GM18873 (cell line): ENCODE data around the gene RAET1E.
"Not testable (repeated sequence)": the region's sequence is repeated elsewhere in the genome, so short reads cannot be mapped to it uniquely, and the experiment has no call there.

Experiments used
- ATAC-seq: cut with Tn5 transposase; IDR thresholded peaks from one replicate; pipeline ENCODE4 v1.9.1; 2021; ENCODE audit warnings: mild to moderate bottlenecking, moderate library complexity, moderate number of reproducible peaks; ENCODE audit not compliant: unreplicated experiment, low FRiP score

Gene RAET1E, protein sequence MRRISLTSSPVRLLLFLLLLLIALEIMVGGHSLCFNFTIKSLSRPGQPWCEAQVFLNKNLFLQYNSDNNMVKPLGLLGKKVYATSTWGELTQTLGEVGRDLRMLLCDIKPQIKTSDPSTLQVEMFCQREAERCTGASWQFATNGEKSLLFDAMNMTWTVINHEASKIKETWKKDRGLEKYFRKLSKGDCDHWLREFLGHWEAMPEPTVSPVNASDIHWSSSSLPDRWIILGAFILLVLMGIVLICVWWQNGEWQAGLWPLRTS

DNA sequence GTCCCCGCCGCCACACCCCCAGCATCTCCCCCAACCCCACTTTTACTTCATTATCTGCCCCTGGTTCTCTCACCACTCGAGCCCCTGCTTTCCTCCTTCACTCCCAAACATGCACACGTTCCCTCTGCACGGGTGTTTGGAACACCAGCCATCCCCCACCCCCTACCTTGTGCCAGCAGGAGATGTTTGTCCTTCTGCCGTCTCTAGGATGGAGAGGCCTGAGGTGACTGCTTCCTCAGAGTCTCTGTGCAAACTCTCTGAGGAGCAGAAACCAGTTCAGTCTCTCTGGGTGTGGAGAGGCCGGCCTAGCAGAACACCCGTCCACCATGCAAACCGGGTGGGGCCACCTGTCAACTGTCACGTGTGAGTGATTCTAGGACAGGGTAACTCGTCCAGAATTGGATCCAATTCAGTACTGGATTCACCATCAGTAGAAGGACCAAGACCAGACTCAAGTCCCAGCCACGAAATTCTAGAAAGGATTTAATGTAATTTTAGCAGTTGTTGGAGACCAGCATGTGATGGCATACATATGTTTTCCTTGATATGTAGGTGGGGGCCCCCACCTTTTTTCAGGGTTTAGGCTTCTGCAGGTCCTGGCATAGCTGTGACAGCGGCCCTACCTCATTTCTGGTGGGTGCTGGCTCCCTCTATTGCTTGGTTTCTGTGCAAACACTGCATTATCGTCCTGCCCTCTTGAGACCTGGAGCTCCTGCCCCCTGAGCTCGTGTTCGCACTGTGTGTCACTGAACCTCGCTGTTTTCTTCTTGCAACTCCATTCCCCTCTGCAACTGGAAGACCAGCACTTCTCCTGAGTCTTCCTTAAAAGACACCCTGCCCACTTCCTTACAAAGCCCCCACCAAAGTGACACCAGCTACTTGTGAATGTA lies at the start of gene RAET1E:
Gene RAET1E, minus strand, starts transcription at position 259 of the 890 bp plus-strand sequence. CDS start 7,212 bp downstream, outside the sequence.
- no peak for ATAC-seq

DNA sequence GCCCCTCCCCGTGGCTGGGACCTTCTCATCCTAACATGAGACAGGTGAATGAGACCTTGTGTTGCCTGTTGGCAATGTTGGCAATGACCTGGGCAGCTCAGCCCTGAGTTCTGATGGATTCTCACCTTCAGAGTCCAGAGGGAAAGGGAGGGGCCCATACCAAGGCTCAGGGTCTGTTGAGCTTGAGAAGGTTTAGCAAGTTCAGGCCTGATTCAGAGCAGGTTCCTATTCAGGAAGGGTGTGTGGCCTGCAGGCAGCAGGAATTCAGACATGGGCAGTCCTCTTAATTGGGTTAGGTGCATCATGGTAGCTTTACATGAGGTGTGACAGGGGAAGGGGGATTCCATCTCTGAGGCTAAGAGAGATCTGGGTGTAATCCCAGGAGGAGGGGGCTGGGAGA lies 49.6 kb upstream of the RAET1E start:
- ATAC-seq: not testable (repeated sequence)

DNA sequence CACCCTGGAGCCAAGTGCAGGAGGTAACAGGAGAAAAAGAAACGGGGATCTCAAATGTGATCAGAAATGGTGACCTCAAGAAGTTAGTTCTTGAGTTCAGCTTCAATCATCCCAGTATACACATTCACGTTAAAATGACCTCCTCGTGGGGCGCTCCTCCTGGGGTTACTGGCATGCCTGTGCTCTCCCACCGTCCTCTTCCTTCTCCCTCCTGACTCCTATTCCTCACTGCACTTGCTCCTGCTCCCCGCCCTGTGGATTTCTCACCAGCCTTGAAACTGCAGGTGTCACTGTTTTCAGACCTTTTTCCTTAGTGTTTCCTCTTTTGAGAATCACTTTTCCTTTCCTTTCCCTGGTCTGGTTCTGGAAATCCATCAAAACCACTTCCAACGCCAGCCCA lies 48.7 kb upstream of the RAET1E start:
- not testable (repeated sequence) for ATAC-seq

DNA sequence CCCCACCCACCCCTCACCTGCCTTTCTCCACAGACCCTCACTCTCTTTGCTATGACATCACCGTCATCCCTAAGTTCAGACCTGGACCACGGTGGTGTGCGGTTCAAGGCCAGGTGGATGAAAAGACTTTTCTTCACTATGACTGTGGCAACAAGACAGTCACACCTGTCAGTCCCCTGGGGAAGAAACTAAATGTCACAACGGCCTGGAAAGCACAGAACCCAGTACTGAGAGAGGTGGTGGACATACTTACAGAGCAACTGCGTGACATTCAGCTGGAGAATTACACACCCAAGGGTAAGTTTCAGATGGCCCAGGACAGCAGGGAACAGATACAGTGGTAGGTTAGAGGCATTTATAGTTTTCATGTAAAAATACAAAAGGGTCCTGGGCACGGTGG lies 47.4 kb upstream of the RAET1E start:
- not testable (repeated sequence) for ATAC-seq

DNA sequence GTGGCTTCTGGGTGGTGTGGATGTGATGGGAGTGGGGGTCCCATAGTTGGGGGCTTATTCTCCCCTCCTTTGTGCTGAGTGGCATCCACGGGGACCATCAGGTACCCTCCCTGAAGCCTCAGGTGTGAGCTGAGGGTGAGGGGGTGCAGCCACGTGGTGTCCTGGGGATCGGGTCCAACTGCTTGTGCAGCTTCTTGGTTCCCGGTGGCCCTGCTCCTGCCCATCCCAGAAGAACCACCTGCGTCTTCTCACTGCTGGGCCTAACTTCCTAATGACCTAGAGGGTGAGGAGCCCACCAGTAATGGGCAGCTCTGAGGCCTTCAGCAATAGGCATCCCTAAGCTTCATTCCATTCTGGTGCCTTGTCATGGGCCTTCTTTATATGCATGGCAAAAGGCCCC lies 45.4 kb upstream of the RAET1E start:
- not testable (repeated sequence) for ATAC-seq

DNA sequence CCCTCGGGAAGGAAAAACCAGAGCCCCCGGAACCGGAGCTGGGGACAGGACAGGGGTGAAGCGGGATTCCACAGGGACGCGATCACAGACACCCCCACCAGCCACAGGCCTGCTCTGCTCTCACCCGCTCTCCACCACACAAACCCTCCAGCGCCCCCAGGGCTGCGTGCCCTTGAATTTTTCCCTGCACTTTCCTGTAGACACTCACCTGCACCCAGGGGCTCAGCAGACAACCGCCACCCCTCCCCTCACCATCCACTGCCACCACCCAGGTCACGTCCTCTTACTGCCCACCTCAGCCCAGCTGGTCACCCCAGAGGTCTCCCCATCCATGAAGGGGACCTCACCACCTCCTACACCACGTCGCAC lies 44.5 kb upstream of the RAET1E start:
- no peak for ATAC-seq

DNA sequence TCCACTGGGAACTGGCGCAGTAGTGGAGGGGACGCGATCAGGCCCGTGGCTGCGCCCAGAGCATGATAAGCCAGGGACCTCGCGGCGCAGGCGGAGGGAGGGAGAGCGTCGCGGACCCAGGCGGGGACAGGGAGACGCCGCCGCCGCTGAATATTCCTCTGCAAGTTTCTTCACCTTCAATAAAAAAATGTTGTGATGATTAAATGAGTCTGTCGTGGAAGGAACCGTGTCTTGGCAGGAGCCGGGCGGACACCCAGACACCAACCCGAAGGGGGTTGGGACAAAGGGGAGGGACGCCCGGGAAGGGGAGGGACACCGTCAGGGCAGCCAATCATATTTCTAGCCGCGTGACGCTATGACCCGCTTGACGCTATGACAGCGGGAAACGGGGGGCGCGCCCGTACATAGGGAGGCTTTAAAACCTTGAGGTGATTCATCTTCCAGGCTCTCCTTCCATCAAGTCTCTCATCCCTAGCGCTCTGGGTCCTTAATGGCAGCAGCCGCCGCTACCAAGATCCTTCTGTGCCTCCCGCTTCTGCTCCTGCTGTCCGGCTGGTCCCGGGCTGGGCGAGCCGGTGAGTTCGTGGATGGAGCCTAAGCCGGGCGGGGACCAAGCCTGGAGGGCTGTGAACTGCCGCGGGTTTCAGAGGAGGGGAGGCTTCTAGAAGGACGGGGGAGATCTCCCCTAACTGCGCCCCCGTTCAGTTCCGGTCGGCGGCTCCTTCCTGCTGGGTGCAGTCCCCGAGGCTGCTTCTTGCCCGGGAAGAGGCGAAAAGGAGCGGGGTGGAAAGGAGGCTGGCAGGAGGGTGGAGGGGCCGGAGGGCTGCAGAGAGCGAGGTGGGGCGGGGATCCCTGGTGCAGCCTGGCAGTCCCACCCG lies 43.9 kb upstream of the RAET1E start, which contains the start of gene ULBP2:
Gene ULBP2, plus strand, starts transcription at position 432 of the 878 bp plus-strand sequence. Its CDS starts 59 bp downstream, at position 491.
- no peak for ATAC-seq

DNA sequence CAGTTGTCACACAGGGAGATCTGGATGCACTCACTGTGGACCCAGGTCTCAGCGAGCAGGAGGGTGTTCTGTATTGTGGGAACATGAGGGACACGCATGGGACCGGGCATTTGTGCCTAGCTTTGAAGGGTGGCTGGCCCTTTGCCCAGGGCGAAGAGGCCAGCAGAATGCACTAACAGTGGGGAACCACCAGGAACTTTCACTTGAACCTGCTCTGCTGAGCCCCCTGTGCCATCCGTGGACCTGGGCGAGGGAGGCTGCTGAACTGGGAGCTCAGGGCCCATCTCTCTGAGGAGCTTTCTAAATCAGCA lies 42.7 kb upstream of the RAET1E start:
- ATAC-seq: no peak

DNA sequence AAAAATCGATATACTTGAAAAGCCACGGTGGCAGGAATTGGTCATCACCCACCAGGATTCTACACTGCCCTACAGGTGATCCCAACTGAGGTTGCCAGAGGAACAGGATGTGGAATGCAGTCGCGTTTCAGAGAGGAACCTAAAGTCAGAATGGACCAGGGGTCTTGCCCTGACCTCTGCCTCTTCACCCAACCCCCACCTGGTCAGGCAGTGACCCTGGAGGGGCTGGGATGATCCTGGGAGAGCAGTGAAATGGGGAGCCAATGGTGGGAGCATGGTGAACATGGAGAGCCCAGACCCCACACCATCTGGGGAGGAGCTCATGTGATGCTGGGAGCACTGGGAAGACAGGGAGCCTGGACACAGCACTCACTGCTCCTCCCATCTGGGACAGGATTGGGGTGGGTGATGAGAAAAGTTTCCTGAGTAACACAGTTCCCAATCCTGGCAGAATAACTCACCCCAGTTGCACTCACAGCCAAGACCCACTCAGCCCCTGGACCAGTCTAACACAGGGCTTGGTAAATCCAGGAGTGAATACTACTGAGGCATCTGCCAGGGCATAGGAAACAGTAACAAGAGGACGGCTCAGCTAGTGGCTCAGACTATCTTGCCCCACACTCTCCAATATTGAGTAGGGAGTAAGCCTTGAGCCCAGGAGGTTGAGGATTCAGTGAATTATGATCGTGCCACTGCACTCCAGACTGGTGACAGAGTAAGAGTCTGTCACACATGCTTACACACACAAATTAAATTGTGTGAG lies 42.2 kb upstream of the RAET1E start:
- no peak for ATAC-seq

DNA sequence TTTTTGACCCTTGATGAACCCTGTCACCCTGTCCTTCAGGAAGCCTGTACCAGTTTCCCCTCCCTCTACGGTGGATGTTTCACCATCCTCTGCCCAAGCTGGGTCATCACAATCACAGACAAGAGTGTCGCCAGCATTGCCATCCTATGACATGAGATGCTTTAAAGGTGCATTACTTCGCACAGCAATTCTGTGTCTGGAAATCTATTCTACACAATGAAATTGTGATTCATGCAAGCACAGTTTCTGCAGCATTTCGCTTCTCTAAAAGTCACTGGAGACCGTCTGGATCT lies 41.4 kb upstream of the RAET1E start:
- no peak for ATAC-seq

DNA sequence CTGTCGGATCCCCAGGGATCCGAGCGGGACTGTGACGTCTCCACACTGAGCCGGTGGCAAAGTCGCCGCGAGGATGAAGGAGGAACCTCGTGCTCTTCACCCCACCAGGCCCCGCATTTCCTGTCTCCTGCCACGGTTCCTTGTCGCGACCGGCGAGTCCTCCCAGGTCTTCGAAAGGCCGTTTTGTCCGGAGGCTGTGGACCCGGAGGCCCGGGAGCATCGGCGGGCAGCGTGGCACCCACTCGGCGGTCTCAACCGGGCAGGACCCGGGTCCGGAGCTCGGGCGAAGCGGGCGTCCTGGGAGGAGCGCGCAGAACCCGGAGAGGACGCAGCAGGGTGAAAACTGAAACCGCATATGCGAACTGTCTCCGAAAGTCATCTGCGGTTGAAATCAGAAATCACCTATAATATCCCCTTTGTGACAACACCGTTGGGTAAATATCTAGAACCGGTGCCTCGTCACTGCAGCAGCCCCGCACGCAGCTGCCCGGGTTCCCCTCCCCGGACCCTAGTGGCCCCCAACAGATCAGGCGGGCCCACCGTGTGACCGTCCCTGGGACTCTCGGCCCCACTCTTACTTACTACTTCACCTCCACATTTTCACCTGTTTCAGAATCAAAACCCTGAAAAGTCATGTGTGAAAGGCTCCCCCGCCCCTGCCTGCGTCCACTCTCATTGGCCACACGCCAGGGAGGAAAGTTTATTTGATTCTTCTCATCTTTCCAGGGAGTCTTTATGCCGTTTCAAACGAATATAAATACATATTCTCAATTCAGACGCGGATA lies 40.9 kb upstream of the RAET1E start:
- ATAC-seq: peak; percentile 86

DNA sequence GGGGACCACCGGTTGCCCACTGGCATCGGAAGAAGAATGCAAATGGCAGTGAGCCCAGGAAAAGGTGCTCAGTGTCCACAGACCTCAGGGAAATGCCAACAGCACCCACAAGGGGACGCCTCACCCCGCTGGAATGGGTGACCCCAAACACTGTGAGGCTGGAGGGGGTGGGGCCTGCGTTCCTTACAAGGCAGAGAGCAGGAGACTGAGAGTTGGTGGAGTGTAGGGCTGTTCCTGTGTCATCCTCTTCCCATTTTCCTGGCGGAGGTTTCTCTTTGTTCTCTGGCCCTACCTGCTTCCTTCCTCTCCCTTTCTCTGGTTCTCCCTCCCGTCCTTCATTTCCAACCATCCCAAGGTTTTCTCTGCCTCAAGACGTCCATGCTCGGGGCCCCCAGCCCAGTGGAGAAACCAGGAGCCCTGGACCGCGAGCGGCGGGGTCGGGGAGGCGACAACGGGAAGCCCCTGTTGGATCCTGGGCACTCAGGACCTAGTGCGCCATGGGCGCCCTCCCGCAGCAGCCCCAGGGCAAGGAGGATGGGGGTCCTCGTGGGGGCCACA lies 40.2 kb upstream of the RAET1E start:
- not testable (repeated sequence) for ATAC-seq

DNA sequence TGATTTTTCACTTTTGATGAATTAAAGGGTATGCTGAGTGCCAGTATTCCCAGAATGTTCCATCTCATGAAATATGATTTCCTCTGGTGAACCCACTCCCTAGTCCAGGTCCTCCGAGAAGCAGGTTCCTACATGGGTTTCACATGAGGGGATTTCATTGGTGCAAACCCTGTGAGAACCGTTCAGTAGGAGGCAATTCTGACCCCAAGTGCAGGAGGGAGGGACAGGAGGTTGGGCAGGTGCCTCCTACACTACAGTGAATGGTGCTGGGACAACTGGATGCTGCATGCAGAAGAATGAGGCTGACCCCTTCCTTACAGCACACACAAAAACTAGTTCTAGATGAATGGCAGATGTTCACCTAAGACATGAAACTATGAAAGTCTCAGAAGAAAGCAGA lies 38.8 kb upstream of the RAET1E start:
- ATAC-seq: no peak

DNA sequence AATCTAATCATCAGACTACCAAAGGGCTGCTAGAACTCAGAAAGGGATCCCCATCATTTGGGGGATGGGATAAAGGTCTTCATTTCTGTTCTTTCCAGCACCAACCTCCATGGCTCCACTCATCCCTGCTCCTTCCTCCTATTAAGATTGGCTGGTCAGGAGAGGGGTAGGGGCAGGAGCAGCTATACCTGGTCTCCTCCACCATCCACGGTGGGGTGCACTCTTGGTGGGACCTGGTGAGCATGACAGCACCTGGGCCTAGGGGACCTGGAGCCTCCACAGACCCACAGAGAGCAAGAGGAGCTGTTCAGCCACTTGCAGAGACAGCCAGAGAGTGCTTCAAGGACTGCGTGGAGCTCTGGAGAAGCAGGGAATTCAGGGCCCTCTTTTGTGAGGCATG lies 37.8 kb upstream of the RAET1E start:
- no peak for ATAC-seq

DNA sequence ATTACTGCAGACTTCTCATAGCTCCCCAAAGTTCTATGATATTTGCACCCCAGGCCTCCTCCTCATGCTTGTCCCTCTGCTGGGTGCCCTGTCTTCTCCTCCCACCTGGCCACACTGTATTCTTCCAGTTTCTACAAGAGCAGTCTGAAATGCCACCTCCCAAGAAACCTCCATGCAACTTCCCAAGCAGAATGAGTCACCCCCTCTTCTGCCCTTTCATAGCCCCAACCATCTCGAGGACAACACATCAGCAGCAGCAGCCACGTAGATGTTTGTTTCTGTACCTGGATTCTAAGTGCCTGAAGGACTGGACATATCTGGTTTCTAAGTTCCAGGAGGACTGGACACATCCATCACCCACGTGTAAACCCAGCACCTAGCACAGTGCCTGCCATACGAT lies 37.3 kb upstream of the RAET1E start:
- ATAC-seq: no peak

DNA sequence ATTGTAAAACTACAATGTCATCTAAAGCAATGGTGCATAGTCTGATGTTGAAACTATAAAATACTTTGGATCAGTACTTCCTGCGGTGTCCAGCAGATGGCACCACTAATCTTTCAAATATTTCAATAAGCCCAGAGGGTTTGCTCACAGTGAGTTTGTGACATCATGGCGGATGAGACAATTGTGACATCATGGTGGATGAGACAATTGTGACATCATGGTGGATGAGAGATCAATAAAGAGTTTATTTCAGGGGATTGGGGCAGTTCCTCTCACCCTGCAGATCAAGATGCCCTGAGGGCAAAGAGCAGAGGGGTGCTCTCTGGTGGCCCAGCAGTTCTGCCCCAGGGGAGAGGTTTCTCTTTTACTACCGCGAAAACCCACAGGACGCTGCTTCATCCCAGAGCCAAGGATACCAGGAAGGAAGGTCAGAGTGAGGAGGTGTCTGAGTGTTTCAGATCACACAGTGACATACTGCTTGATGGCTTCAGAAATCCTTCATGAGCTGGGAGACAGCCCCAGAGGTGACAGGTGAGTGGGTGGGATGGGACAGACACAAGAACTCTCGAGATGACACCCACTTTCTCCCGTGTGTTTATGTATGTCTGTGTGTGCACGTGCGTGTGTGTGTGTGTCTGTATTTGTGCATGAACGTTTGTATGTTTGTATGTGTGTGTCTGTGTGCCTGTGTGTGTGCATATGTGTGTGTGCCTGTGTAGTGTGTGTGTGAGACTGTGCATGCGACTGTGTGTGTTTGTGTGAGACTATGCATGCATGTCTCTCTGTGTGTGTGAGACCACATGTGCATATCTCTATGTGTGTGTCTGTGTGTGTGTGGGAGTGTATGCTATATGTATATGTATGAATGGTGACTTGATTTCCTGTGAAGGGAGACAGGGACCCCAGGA lies 36.6 kb upstream of the RAET1E start:
- no peak for ATAC-seq

DNA sequence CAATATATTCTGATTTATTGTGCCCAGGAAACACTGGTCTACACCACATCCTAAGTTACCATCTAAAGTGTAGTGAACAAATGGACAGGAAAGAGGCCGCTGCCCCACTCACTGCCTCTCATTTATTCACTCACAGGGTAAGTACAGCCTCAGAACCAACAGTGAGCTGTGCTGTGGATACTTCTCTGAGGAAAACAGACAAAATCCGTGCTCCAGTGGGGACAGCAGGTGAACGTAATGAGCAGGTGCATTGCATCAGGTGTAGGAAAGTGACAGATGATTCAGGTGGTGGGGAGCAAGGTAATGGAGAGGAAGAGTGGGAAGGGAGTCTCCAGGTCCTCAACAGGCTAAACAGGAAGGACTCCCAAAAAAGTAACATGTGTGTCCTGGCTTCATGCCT lies 35.5 kb upstream of the RAET1E start:
- ATAC-seq: no peak

DNA sequence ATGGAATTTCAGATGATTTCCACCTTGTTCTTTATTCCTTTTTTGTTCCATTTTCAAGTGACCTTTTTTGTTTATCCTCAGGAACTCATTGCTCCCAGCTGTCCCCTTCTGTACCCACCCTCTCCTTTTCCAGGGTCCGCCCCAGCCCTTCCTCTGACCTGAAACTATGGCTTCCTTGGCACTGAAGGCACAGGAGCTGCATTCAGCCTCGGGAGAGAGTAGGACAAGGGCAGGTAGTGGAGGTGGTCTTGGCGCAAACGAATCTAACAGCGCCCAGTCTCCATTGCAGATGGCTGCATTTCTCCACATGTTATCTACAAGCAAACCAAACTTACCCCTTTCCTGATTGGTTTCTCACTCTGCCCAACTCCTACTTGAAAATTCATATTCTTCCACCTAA lies 35.1 kb upstream of the RAET1E start:
- ATAC-seq: no peak
